ENCODE results near the gene PRDM1.
"Not testable (repeated sequence)": the region's sequence is repeated elsewhere in the genome, so short reads cannot be mapped to it uniquely, and the experiment has no call there.

The PRDM1 gene

GRCh38 chr6:106143665-106144064 lies 57.5 kb downstream of the PRDM1 start:
- H3K4me1 ChIP-seq (ENCODE audit: control insufficient read depth, insufficient read depth, low read length), result no peaks in the 10 kb centered on the region
- no peak overlapping the region for H3K27ac ChIP-seq (ENCODE audit: low read depth, low read length)
- H3K36me3 ChIP-seq (ENCODE audit: control insufficient read depth, insufficient read depth, low read length), result no peaks in the 10 kb centered on the region
- no peak overlapping the region for H3K4me3 ChIP-seq (ENCODE audit: low read length)
- no peak overlapping the region for H3K9ac ChIP-seq (ENCODE audit: low read length)
- no peaks in the 10 kb centered on the region for H3K27me3 ChIP-seq (ENCODE audit: control insufficient read depth, insufficient read depth, low read length)

GRCh38 chr6:106145144-106145543 lies 59.0 kb downstream of the PRDM1 start:
- Histone ChIP-seq H3K4me3 (ENCODE audit: low read length) (no peak overlapping the region), H3K36me3 (ENCODE audit: control insufficient read depth, insufficient read depth, low read length) (no peaks in the 10 kb centered on the region), H3K27me3 (ENCODE audit: control insufficient read depth, insufficient read depth, low read length) (no peaks in the 10 kb centered on the region), H3K27ac (ENCODE audit: low read depth, low read length) (no peak overlapping the region), H3K4me1 (ENCODE audit: control insufficient read depth, insufficient read depth, low read length) (no peaks in the 10 kb centered on the region), H3K9ac (ENCODE audit: low read length) (no peak overlapping the region)

GRCh38 chr6:106145741-106146227 lies 59.6 kb downstream of the PRDM1 start:
- Histone ChIP-seq H3K27me3 (ENCODE audit: control insufficient read depth, insufficient read depth, low read length) (no peaks in the 10 kb centered on the region), H3K36me3 (ENCODE audit: control insufficient read depth, insufficient read depth, low read length) (no peaks in the 10 kb centered on the region), H3K27ac (ENCODE audit: low read depth, low read length) (no peak overlapping the region), H3K9ac (ENCODE audit: low read length) (no peak overlapping the region), H3K4me3 (ENCODE audit: low read length) (no peak overlapping the region), H3K4me1 (ENCODE audit: control insufficient read depth, insufficient read depth, low read length) (no peaks in the 10 kb centered on the region)

- H3K36me3 ChIP-seq (ENCODE audit: control insufficient read depth, insufficient read depth, low read length), result no peaks in the 10 kb centered on the region
- H3K27ac ChIP-seq (ENCODE audit: low read depth, low read length), result no peak overlapping the region
- H3K9ac ChIP-seq (ENCODE audit: low read length), result no peak overlapping the region
- no peak overlapping the region for H3K4me3 ChIP-seq (ENCODE audit: low read length)
- no peaks in the 10 kb centered on the region for H3K4me1 ChIP-seq (ENCODE audit: control insufficient read depth, insufficient read depth, low read length)
- H3K27me3 ChIP-seq (ENCODE audit: control insufficient read depth, insufficient read depth, low read length), result no peaks in the 10 kb centered on the region
These were observed 60.8 kb downstream of the PRDM1 start for GRCh38 chr6:106146852-106147351.

- Histone ChIP-seq H3K4me3 (ENCODE audit: low read length) (no peak overlapping the region), H3K9ac (ENCODE audit: low read length) (no peak overlapping the region), H3K27me3 (ENCODE audit: control insufficient read depth, insufficient read depth, low read length) (no peaks in the 10 kb centered on the region), H3K4me1 (ENCODE audit: control insufficient read depth, insufficient read depth, low read length) (no peaks in the 10 kb centered on the region), H3K36me3 (ENCODE audit: control insufficient read depth, insufficient read depth, low read length) (no peaks in the 10 kb centered on the region), H3K27ac (ENCODE audit: low read depth, low read length) (no peak overlapping the region)
These were observed 61.3 kb downstream of the PRDM1 start for GRCh38 chr6:106147476-106147875.

GRCh38 chr6:106149472-106150069 lies 63.4 kb downstream of the PRDM1 start:
- Histone ChIP-seq H3K36me3 (ENCODE audit: control insufficient read depth, insufficient read depth, low read length) (no peaks in the 10 kb centered on the region), H3K4me3 (ENCODE audit: low read length) (no peak overlapping the region), H3K4me1 (ENCODE audit: control insufficient read depth, insufficient read depth, low read length) (no peaks in the 10 kb centered on the region), H3K9ac (ENCODE audit: low read length) (no peak overlapping the region), H3K27ac (ENCODE audit: low read depth, low read length) (no peak overlapping the region), H3K27me3 (ENCODE audit: control insufficient read depth, insufficient read depth, low read length) (no peaks in the 10 kb centered on the region)

- not testable (repeated sequence) for H3K27me3 ChIP-seq (ENCODE audit: control insufficient read depth, insufficient read depth, low read length); H3K27ac ChIP-seq (ENCODE audit: low read depth, low read length)
These were observed 66.3 kb downstream of the PRDM1 start for GRCh38 chr6:106152476-106152875.

GRCh38 chr6:106152952-106153351 lies 66.8 kb downstream of the PRDM1 start:
- Histone ChIP-seq H3K27me3 (ENCODE audit: control insufficient read depth, insufficient read depth, low read length) (no peaks in the 10 kb centered on the region), H3K27ac (ENCODE audit: low read depth, low read length) (no peak overlapping the region), H3K36me3 (ENCODE audit: control insufficient read depth, insufficient read depth, low read length) (no peaks in the 10 kb centered on the region), H3K4me1 (ENCODE audit: control insufficient read depth, insufficient read depth, low read length) (no peaks in the 10 kb centered on the region), H3K4me3 (ENCODE audit: low read length) (no peak overlapping the region), H3K9ac (ENCODE audit: low read length) (no peak overlapping the region)

More at GRCh38 chr6:106152476-106152875, 66.3 kb downstream of the PRDM1 start:
- H3K4me3 ChIP-seq (ENCODE audit: low read length); H3K4me1 ChIP-seq (ENCODE audit: control insufficient read depth, insufficient read depth, low read length); H3K36me3 ChIP-seq (ENCODE audit: control insufficient read depth, insufficient read depth, low read length); H3K9ac ChIP-seq (ENCODE audit: low read length): not testable (repeated sequence)

GRCh38 chr6:106154326-106154725 lies 68.2 kb downstream of the PRDM1 start:
- no peak overlapping the region for H3K9ac ChIP-seq (ENCODE audit: low read length)
- H3K4me1 ChIP-seq (ENCODE audit: control insufficient read depth, insufficient read depth, low read length), result no peaks in the 10 kb centered on the region
- no peaks in the 10 kb centered on the region for H3K27me3 ChIP-seq (ENCODE audit: control insufficient read depth, insufficient read depth, low read length)
- H3K36me3 ChIP-seq (ENCODE audit: control insufficient read depth, insufficient read depth, low read length), result no peaks in the 10 kb centered on the region
- H3K27ac ChIP-seq (ENCODE audit: low read depth, low read length), result no peak overlapping the region
- H3K4me3 ChIP-seq (ENCODE audit: low read length), result no peak overlapping the region

- no peaks in the 10 kb centered on the region for H3K27me3 ChIP-seq (ENCODE audit: control insufficient read depth, insufficient read depth, low read length)
- H3K9ac ChIP-seq (ENCODE audit: low read length), result no peak overlapping the region
- H3K27ac ChIP-seq (ENCODE audit: low read depth, low read length), result no peak overlapping the region
- no peak overlapping the region for H3K4me3 ChIP-seq (ENCODE audit: low read length)
- no peaks in the 10 kb centered on the region for H3K4me1 ChIP-seq (ENCODE audit: control insufficient read depth, insufficient read depth, low read length)
- no peaks in the 10 kb centered on the region for H3K36me3 ChIP-seq (ENCODE audit: control insufficient read depth, insufficient read depth, low read length)
These were observed 69.2 kb downstream of the PRDM1 start for GRCh38 chr6:106155219-106155830.

GRCh38 chr6:106156413-106156812 lies 70.3 kb downstream of the PRDM1 start:
- Histone ChIP-seq H3K9ac (ENCODE audit: low read length) (no peak overlapping the region), H3K4me3 (ENCODE audit: low read length) (no peak overlapping the region), H3K36me3 (ENCODE audit: control insufficient read depth, insufficient read depth, low read length) (no peaks in the 10 kb centered on the region), H3K4me1 (ENCODE audit: control insufficient read depth, insufficient read depth, low read length) (no peaks in the 10 kb centered on the region), H3K27ac (ENCODE audit: low read depth, low read length) (no peak overlapping the region), H3K27me3 (ENCODE audit: control insufficient read depth, insufficient read depth, low read length) (no peaks in the 10 kb centered on the region)

- Histone ChIP-seq H3K27me3 (ENCODE audit: control insufficient read depth, insufficient read depth, low read length) (no peaks in the 10 kb centered on the region), H3K9ac (ENCODE audit: low read length) (no peak overlapping the region), H3K4me1 (ENCODE audit: control insufficient read depth, insufficient read depth, low read length) (no peaks in the 10 kb centered on the region), H3K27ac (ENCODE audit: low read depth, low read length) (no peak overlapping the region), H3K36me3 (ENCODE audit: control insufficient read depth, insufficient read depth, low read length) (no peaks in the 10 kb centered on the region), H3K4me3 (ENCODE audit: low read length) (no peak overlapping the region)
These were observed 70.7 kb downstream of the PRDM1 start for GRCh38 chr6:106156863-106157262.

- Histone ChIP-seq H3K4me1 (ENCODE audit: control insufficient read depth, insufficient read depth, low read length) (no peaks in the 10 kb centered on the region), H3K27ac (ENCODE audit: low read depth, low read length) (no peak overlapping the region), H3K9ac (ENCODE audit: low read length) (no peak overlapping the region), H3K4me3 (ENCODE audit: low read length) (no peak overlapping the region), H3K36me3 (ENCODE audit: control insufficient read depth, insufficient read depth, low read length) (no peaks in the 10 kb centered on the region), H3K27me3 (ENCODE audit: control insufficient read depth, insufficient read depth, low read length) (no peaks in the 10 kb centered on the region)
These were observed 72.7 kb downstream of the PRDM1 start for GRCh38 chr6:106158816-106159215.
